Hippocampal formation (tissue), 2 donors: ENCODE data around the gene LCMT1.
"Not testable (repeated sequence)": the region's sequence is repeated elsewhere in the genome, so short reads cannot be mapped to it uniquely, and the experiment has no call there.

Experiments used
- DNase-seq, 2 donors: peaks; one replicate each; lab custom pipeline; 2025; lab: John Stamatoyannopoulos, UW

LCMT1 gene

DNA sequence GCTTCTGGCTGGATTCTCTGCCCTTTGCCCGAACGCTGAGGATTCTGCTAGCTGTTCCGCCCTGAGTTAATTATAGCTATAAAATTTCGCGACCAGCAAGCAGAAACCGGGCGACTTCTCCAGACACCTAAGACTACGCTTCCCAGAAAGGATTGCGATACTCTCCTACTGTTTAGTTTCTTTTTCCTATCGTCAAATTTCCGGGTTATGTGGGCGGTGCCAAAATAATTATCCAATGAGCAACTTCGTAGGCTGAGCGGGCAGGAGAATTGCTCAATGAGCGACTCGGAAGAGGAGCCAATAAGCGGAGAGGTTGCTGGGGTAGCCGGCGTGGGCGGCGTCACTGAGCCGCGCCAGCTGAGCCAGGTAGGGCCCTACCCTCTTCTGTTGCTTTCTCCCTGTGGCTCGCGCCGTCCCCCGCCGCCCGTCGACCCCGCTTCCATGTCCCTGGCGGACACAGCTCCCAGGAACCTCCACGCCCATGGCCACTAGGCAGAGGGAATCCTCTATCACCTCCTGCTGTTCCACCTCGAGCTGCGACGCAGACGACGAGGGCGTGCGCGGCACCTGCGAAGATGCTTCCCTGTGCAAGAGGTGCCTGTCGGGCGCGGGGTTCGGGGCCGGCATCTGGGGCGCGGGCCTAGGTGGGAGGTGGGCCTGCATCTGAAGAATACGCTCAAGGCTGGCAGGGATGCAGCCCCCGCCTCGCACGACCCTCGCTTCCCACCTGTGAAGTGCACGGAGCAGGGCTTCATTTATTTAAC, at the start of gene LCMT1:
Gene LCMT1, plus strand, starts transcription at position 340 of the 764 bp plus-strand sequence. Its CDS starts 142 bp downstream, at position 482.
- peak; percentile 90 to 99 for DNase-seq

DNA sequence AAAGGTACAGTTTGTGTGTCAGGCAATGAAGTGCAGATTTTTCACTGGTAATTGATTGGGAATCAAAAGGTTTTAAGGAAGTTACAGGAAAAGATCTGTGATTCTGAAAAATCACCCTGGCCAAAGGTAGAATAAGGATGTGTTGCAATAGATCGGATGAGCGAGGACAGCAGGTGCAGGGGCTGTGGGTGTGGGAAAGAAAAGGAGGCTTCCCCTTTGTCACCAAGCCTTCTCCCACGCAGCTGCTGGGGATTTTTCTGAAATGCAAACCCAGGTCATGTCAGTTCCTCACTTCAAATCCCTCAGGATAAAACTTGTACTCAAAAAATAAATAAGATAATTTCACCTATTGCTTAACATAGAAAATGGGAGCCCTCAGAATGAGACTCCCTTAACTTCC, 48.4 kb upstream of the LCMT1 start:
- DNase-seq = no peak

DNA sequence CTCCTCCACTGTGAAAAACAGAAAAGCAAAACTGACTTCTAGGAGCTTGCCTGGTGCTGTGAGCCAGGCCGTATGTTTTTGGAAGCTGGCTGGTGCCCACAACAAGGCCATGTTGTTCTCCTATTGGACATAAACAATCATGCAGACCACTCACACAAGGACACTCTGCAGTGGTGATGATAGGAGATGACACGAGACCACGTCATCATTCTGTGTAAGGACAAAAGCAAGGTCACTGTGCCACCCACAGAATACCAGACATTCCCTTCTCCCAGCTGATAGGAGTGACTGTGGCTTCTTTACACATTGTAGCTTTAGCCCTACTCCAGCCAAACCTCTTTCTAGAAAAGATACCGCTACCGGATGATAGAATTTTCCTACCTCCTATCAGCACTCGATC, 47.7 kb upstream of the LCMT1 start:
- no peak for DNase-seq

DNA sequence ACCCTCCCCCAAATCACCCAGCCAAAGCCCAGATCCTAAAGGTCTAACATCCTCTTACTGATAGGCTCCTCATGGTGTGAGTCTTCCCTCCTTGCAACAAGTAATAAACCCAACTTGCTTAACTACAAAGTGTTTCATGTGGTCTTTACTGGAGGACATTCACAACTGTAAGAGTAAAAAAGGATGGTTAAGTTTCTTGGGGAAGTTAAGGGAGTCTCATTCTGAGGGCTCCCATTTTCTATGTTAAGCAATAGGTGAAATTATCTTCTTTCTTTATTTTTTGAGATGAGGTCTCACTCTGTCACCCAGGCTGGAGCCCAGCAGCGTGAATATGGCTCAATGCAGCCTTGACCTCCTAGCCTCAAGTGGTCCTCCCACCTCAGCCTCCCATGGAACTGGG, 47.3 kb upstream of the LCMT1 start:
- DNase-seq = not testable (repeated sequence)

DNA sequence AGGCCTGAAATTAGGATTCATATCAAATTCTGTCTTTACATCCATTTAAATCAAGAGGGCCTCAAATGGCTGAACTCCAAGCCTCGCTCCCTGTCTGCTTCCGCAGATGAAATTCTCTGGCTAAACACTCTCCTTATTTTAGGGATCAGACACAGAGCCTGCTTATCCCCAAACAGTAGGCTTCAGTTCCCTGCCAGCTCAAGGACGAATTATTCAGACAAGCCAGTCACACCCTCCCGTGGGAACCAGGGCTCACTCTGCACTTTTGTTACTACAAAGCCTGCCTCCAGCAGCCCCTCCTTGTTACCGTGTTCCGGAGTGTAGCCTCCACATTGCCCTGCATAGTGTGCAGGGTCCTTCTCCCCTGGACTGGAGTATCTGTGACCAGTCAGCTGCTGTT, 46.6 kb upstream of the LCMT1 start:
- peak in 1 of 2 donors; percentile 25 for DNase-seq

DNA sequence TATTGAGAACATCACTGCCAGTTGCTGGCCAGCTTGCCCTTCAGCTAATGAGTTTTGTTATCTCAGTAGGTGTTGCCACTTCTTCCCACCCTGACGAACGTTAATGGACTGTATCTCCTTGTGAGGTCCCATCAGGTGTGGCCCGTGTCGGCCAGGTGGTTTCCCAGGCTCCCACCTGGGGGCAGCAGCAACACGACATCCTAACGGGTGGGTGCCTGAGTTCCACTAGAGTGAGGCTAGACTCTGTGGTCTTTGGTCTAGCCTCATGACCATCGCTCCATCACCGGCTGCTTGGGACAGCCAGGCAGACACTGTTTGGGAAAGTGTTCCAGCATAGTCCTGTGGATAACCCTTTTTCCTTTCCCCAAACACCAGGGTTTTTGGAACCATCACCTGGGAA, 45.6 kb upstream of the LCMT1 start:
- no peak for DNase-seq

DNA sequence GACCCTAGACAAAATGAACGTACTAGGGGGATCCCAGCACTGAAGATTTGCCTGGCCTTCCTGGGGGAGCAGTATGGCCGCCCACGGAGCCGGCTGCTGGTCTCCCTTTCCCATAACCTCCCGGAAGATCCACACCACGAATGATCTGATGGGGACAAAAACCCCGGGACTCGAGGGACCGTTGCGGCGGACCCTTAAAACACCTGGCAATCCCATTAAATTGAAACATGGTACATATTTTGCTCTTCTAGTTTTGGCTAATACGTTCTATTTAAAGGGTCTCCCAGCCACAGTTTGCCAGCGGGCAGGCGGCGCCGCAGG, 45.2 kb upstream of the LCMT1 start:
- DNase-seq = no peak

DNA sequence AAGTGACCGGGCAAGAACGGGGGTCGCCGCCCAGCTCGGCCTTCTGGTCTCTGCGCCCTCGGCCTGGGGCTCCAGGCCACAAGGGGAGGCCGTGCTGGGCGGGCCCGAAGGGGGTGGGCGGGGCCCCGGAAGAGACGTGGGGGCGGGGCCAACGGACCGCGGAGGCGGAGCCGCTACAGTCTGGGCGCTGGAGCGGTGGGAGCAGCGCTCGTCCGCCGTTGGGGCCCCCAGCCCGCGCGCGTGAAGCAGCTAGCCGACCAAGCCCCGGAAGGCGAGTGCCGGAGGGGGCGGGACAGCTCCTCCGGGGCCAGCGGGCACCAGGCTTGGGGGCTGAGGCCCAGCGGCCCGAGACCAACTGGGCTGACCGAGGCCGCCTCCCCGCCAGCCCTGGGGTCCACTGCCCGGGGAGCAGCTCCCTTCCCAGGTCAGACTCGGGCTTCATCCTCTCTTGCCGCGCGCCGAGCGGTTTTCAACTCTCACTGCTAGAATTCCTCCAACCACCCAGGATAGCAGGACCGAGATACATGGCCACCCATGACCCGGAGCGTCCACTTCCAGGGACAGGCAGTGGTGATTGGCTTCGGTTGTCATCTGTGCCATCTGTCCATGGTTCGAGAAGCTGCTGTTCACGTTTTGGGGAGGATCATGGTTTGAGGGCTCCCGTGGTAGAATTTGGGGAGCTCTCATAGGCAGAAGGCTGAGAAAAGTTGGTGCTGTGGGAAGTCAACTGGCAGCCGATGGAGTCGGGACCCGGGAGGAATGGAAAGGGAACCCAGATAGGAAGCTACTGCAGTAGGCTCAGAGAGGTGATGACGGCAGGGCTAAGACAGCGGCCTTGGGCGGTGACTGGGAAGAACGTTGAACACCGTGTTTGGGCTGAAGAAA, 44.6 kb upstream of the LCMT1 start:
- peak; percentile 56 to 80 for DNase-seq

DNA sequence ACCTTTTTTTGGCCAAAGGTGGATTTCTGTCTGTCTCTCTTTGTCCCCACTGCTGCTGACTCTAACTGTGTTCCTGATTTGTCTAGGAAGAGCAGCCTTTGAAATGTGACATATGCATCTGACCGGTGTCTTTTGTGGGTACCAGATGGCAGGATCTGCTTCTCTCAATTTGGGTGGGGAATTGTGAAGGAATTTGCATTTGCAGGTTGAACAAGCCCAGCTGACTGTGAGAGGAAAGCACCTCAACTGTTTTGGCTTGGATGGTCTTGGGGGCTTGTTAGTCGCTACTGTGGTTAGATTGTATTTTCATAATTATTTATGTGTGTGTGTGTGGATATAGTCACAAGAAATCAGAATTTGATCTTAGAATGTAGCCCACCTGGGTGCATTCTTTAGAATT, 37.7 kb upstream of the LCMT1 start:
- no peak for DNase-seq

DNA sequence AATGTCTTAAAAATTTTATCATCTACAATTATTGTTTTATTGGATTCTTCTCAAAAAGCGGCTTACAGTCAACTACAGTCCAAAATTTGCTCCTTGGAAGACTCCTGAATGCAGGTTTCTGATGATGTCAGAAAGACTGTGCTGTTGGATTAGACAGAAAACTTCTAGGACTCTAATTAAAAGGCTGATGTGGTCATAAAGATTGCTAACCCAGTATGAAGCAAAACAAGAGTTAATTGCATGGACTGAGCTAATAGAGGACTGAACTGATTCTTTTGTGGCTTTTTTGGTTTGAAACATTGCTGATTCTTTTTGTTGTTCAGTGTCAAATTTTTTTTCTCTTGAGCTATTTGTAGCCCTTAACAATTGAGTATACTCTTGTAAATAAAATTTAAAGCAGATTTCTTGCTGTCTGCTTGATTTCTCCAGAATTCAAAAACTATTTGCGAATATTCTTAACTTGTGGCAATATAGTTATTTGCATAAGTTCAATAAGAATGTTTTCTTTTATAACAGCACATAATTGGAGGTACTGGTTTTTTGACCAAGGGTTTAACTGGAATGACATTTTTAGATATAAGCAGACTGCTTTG, 33.1 kb upstream of the LCMT1 start:
- no peak for DNase-seq

DNA sequence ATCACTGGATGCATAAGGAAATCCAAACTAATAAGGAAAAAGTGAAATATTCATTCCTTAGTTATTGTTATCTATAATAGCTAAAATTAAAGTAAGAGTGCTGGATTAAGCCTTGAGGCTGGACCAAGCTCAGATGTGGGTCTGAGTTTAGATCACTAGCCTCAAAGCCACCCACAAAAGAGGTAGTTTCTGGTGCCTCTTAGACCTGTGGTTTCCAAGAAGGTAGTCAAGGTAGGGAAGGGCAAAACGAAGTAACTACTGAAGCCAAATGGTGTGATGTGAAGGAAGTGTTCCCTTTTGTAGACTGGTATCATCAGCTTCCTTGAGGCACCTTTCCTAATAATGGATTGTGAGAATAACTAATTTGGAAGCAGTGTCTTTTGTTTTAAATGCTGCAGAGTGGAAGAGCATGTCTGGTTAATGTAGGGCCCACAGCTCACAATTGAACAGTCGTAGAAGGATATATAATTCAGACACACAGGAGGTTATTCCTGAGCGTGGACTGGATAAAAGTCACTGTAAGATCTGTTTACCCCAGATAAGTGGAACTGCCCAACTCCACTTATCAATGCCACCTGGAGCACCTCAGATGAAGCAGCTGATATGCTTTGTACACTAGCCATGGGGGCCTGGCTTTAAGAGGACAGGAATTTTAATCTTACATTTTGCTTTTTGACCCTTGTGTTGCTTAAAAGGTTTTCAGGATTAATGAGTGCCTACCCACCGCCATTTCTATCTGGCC, 31.7 kb upstream of the LCMT1 start:
- no peak for DNase-seq

DNA sequence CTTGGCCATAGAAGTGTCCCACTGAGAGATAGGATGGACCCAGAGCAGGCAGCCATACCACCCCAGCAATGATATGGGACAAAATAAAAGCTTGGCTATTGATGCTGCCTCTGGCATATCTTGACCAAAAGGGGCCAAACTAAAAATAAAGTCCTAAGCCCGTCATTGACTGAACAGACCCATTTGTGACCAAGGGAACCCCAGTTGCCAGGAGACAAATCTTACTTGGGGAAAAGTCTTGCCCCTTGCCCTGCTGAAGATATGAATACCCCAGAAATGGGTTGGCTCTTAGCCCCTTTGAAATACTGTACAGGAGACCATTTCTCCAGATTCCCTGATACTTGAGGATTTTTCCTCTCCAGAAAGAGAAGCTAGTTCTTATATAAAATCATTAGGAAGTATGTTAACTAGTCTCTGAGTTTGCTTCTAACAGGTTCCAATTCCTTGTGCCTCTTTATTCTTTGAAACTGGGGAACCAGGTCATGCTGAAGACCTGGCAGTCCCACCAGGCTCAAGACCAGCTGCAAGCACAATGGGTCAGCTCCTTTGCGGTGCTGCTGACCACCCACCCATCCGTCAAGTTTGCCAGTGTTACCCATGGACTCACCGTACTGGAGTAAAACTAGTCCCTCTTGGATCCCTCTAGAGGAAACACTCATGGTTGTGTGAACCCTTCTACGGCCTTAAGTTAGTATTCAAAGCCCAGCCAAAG, 31.0 kb upstream of the LCMT1 start:
- DNase-seq = no peak

DNA sequence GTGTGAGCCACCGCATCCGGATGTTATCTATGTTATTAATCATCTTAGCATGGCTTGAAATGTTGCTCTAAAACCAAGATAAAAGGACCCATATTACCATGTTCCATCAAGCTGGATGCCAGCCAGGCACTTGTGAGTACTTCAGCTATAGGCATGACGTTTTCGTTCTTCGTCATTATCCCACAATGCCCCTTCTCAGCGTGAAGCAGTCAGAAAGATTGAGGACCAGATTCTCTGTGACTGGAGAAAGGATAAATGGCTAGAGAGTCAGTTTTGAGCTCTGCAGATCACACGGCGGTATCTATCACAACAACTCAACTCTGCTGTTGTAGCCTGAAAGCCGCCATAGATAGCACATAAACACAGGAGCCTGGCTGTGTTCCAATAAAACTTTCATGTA, 29.8 kb upstream of the LCMT1 start:
- no peak for DNase-seq

DNA sequence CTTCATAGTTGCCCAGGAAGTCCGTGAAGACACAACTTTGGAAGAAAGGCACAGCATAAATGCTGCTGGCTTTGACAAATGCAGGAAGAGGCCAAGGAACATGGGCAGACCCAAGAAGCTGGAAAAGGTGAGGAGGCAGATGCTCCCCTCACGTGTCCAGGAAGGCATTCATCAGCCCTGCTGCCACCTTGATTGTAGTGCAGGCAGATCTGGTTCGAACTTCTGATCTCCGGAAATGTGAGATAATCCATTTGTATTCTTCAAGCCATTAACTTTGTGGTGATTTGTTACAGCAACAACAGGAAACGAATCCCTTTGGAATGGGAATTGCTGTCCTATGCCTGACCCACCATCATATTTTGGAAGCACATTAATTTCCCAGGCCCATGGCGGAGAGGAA, 28.5 kb upstream of the LCMT1 start:
- no peak for DNase-seq

DNA sequence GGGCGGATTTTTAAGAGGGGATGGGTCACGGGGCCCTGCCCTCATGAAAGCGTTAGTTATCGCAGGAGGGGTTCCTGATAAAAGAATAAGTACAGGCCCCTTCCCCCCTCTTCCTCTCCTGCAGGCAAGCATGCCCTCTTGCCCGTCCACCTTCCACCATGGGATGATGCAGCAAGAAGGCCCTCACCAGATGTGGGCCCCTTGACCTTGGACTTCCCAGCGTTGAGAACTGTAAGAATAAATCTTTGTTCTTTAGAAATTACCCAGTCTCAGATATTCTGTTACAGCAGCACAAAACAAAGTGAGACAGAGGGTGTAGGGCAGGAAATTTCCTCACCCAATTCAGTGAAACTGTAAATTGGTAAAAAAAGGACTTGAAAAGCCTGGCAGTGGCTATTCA, 27.8 kb upstream of the LCMT1 start:
- no peak for DNase-seq

DNA sequence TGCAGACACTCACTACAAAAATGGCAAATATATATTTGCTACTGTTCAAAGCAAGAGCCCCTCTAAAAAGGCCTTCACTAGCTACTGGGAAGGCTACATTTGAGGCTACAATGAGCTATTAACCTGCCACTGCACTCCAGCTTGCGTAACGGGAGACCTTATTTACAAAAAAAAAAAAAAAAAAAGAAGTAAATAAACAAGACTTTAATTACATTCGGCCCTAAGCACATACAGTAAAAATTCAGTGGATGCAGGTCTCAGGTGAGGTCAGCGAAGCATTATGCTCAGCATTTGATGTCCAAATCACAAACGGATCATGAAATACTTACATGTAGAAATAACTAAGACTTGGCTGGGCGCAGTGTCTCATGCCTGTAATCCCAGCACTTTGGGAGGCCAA, 26.7 kb upstream of the LCMT1 start:
- DNase-seq = no peak

DNA sequence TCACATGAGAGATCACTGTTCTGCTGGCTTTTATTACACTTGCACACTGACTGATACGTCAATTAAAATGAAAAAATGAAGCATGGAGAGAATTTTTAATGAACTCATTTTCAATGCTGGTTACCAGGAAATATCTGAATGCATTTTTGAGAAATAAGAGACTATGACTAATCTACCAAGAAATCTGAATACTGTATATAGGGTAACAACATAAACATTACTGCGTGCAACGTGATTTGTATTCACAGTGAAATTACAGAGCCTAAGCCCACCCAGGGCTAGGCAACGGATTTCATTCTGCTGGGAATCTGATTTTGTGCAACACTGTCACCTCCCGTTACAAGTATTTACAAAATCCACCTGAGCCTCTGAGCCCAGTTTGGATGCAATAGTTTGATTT, 23.8 kb upstream of the LCMT1 start:
- DNase-seq = no peak

DNA sequence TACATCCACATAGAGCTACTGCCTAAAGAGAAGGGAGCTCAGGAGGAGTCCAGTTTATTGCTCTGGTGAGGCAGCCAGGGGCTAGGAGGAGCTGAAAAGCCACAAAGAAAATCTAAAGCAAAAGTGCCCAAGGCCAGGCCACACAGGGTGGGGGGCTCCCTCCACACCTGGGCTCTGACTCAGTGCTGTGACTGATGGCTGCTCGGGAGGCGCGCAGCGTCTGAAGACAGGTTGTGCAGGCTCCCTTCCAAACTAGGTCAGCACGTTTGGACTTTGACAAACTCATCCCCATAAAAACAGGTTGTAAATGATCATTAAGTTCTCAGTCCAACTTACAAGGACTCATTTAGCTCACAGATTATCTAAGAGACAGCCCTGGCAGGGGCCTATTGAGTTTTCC, 22.2 kb upstream of the LCMT1 start:
- no peak for DNase-seq

DNA sequence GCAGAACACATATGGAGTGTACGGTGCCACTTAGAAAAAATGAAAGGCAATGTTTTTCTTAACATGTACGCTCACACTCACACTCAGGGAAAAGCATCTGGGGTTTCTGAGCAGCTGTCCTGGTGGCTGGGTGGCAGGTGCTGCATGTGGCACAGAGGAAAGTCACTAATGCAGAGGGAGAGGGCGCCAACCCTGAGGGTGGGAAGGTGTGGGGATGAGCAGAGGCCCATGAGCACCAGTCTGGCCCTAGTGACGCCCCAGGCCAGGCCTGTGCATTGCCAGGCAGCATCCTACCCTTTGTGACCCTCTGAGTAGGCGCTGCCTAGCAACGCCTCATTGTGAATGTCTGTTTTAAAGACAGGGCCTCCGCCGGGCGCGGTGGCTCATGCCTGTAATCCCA, 19.1 kb upstream of the LCMT1 start:
- DNase-seq = no peak

DNA sequence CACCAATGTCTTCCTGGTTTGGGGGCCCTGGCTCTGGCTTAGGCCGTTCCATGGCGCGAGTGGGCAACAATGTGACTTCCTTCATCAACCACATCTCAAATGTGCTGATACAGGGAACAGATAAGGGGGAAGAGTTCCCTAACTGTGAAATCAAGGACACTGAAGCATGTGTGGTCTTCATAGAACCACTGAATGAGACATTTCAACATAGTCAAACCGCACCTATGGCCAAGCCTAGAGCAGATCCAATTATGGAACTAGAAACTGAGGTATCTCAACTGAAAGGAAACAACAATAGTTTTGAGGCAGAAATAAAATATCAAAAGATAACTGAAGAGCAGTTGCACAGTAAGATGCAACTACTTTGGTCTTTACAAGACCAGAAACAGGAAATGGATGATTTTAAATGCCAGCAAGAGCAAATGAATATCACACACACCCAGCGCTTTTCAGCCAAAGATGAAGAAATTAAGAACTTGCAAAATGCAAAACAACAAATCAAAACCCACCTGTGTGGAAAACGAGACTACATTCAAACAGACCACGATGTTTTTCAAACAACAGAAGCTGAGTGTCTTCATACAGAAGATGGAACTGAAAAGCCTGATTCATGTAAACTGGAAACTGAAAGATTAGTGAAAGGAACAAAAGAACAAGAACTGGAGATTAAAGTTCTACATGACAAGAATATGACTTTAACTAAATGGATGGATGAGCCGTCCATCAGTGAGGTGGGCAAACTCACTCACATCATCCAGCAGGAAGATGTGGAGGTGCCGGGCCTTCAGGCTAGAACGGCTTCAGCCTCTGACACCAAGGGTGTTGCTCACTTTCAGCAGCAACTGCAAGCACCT, 18.1 kb upstream of the LCMT1 start:
- DNase-seq = no peak

DNA sequence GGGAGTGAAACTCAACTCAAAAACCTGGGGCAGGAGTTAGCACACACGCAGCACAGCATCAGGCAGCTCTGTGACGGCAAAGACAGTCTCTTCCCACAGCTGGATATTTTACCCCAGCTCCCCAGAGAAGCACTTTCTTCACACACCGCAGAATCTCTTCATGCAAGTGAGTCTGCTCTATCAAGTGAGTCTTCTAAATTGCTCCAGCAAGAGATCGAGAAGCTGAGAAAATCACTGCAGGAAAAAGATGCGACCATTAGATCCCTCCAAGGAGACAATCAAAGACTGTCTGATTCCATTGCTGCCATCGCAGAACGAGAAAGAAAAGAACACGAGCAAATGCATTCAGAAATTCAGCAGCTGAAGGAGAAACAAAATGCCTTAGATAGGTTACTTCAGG, 16.9 kb upstream of the LCMT1 start:
- DNase-seq = no peak
